AG10803 (cell line): ENCODE measurements around the gene ENO1.
A peak's percentile ranks its signal among the peaks of the same experiment; 100 is the strongest.
"Not testable (repeated sequence)": the region's sequence is repeated elsewhere in the genome, so short reads cannot be mapped to it uniquely, and the experiment has no call there.

Experiments used
- DNase-seq: peaks from one replicate; pipeline ENCODE4 v3.0.0; 2010; ENCODE audit warnings: low read depth
- H3K4me3 ChIP-seq: 2 replicates; pipeline ENCODE4 v1.5.1; 2011; ENCODE audit warnings: mild to moderate bottlenecking, low read length, control low read depth
- TF ChIP-seq, protein P1 (sequence below): conservative IDR thresholded peaks from 2 replicates; pipeline ENCODE4 v1.5.1; 2011; ENCODE audit warnings: mild to moderate bottlenecking, low read length, control low read depth, inconsistent platforms

Gene ENO1

DNA sequence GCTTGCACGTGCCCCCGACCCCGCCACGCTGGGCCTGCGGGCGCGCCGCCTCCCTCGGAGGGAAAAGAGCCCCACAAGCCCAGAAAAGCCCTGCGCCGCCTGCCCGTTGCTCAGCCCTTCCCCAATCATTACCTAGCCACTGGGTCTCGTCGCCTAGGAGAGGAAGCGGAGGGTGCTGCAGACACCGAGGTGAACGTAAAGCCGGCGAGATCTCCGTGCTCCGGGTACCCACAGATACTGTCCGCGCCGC, at the start of gene ENO1:
Gene ENO1 (minus strand): TSS at position 239 of the 250 bp plus-strand sequence. CDS start 3,778 bp downstream, outside the sequence.
- peak within 1 kb of the TSS; percentile 93 for H3K4me3 ChIP-seq
- DNase-seq, result no peak
- TF ChIP-seq, protein P1, sequence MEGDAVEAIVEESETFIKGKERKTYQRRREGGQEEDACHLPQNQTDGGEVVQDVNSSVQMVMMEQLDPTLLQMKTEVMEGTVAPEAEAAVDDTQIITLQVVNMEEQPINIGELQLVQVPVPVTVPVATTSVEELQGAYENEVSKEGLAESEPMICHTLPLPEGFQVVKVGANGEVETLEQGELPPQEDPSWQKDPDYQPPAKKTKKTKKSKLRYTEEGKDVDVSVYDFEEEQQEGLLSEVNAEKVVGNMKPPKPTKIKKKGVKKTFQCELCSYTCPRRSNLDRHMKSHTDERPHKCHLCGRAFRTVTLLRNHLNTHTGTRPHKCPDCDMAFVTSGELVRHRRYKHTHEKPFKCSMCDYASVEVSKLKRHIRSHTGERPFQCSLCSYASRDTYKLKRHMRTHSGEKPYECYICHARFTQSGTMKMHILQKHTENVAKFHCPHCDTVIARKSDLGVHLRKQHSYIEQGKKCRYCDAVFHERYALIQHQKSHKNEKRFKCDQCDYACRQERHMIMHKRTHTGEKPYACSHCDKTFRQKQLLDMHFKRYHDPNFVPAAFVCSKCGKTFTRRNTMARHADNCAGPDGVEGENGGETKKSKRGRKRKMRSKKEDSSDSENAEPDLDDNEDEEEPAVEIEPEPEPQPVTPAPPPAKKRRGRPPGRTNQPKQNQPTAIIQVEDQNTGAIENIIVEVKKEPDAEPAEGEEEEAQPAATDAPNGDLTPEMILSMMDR, result no peak

DNA sequence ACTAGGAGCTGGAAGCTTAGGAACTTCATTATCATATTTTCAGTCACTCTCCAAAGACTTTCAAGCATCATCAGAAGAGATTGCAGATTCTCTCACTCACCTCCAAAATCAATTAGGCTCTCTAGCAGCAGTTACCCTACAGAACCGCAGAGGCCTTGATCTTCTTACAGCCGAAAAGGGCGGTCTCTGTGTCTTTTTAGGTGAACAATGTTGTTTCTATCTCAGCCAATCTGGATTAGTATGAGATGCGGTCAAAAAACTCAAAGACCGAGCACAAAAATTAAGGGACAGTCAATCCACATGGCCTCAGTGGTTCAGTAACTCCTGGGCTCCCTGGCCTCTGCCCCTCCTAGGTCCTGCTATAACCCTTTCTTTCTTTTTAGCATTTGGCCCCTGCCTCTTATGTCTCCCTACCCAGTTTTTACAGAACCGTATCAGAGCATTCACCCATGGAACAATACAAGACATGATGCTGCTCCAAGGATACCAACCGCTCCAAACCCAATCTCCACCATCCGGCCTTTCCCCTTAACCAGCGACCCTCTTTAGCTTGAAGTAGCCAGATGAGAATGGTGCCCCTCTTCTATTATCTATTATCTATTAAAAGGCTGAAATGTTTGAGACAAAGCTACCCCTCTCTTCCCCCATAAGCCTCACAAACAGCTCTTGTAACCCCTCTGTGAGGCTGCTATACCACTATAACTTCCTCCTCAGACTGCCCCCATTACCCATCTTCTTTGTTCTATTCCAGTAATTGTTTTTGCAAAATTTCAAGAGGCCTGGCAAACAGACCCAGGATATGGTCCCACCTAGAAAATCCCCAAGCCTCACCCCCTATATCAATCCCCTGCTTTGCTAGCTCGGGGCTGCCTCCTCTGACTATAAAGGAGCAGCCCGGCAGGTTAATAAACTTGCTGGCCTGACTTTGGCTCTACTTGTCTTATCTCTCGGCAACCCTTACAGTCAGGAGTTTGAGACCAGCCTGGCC, 48.5 kb upstream of the ENO1 start:
- DNase-seq, result no peak
- TF ChIP-seq, protein P1, result no peak
- H3K4me3 ChIP-seq, result no peak overlapping the region

DNA sequence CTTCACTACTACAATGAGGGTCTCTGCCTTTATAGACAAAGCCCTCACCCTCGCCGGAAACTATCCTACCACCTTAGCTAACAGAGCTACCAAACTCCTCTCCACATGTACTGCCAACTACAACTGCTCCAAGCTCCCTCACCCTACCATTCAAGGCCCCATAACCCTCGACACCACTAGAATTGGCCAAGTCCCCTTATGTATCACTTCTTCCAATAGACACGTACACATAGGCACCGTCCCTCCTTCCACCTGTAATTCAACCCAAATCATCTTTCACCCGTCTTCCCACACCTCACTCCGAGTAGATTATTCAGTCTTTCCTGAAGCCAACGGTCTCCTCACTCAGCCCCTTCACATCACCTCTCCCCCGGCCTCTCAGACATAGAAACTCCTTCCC, 47.5 kb upstream of the ENO1 start:
- TF ChIP-seq, protein P1, result no peak
- no peak overlapping the region for H3K4me3 ChIP-seq
- no peak for DNase-seq

DNA sequence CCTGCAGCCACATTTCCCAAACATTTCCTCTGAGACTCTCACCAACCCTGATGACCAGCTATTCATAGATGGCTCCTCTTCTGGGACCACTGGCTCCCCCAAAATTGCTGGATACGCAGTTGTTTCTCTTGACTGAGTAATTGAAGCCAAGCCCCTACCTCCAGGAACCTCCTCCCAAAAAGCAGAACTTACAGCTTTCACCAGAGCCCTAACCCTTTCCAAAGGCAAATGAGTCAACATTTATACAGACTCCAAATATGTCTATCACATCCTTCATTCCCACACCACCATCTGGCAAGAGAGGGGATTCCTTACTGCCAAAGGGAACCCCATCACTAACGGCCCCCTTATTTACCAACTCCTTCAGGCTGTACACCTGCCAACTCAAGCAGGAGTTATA, 46.9 kb upstream of the ENO1 start:
- no peak overlapping the region for H3K4me3 ChIP-seq
- DNase-seq, result no peak
- TF ChIP-seq, protein P1, result no peak

DNA sequence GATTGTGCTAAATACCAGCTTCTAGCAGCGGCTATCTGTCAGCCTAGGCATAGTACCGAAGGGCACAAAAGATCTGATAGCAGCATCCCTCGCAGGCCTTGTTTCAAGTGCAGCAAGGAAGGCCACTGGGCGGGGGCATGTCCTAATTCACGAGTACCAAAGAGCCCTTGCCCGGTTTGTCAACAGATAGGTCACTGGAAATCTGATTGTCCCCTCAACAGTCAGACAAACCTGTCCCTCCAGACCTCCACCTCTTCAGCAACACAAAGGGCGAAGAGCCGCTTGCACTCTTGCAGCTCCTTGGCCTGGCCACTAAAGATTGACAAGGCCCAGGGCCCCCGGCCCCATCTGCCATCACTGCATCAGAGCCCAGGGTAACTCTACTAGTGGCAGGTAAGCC, 44.5 kb upstream of the ENO1 start:
- DNase-seq, result no peak
- TF ChIP-seq, protein P1, result no peak
- H3K4me3 ChIP-seq, result no peak overlapping the region

DNA sequence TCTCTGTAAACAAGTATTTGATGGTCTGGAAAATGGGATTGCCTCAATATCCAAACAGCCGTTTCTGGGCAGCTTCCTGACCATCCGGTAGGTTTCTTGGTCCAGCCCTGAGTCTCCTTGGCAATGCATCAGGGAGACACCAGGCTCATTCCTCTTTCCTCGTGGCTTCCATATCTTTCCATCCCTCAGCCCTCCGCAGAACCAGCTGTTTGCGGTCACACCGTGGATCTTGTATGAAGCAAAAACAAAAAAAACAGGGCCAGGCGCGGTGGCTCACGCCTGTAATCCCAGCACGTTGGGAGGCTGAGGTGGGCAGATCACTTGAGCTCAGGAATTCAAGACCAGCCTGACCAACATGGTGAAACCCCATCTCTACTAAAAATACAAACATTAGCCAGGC, 39.0 kb upstream of the ENO1 start:
- not testable (repeated sequence) for H3K4me3 ChIP-seq, DNase-seq

DNA sequence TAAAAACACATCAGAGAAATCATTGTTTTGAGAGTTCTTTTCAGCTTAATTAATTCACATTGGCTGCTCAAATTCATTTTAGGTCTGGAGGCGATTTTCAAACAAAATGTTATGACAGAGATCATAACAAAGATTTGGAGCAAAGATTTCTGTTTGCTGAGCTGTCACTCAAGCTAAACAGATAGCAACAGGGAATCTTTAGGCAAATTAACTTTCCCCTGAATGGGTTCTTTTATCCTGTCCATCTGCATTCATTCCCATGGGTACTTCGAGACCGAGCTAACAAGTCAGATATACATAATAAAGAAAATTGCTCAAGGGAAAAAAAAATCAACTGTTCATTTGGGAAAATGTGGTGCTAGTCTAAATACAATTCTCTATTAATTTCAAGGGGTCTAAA, 37.0 kb upstream of the ENO1 start:
- no peak for DNase-seq
- no peak overlapping the region for H3K4me3 ChIP-seq
- TF ChIP-seq, protein P1, result no peak

DNA sequence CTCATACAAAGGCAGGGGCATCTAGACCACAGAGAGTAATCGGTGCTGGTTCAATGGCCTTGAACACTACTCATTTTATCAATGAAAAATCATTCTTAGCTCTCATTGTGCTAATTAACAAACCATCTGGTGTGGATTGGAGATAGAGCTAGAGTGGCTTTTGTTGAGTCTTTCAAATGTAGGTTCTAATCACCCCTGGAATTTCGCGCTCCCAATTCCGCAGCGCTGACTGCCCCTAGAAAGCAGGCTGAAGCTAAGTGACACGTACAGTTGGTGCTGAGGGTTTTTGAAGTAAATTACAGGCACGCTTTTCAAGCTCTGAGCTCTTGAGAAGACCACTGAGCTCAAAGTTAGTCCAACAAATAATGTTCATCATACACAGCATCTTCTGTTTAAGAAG, 36.0 kb upstream of the ENO1 start:
- no peak for DNase-seq
- TF ChIP-seq, protein P1, result no peak
- H3K4me3 ChIP-seq, result no peak overlapping the region
